Neural crest cell (in vitro differentiated cells): ENCODE measurements around the gene S100A11. TPM values are rescaled to one million over a fixed set of nuclear protein-coding genes. Genes with fewer than 3 reads are reported as not detected.

Experiments
- DNase-seq: peaks from one replicate; pipeline ENCODE4 v3.0.0; 2021; ENCODE audit warnings: low read depth, mixed read lengths, low spot score
- H3K27ac Mint-ChIP-seq: one replicate; pipeline ENCODE4 v1.8.0; 2021; ENCODE audit warnings: mild to moderate bottlenecking, mixed read lengths; ENCODE audit not compliant: unreplicated experiment
- H3K27me3 Mint-ChIP-seq: 2 replicates; pipeline ENCODE4 v1.8.0; 2021; ENCODE audit warnings: low read depth, mild to moderate bottlenecking, mixed read lengths
- H3K36me3 Mint-ChIP-seq: 2 replicates; pipeline ENCODE4 v1.8.0; 2021; ENCODE audit warnings: low read depth, mild to moderate bottlenecking, mixed read lengths
- H3K4me1 Mint-ChIP-seq: 2 replicates; pipeline ENCODE4 v1.8.0; 2021; ENCODE audit warnings: mixed read lengths
- H3K4me3 Mint-ChIP-seq: one replicate; pipeline ENCODE4 v1.8.0; 2021; ENCODE audit warnings: mild to moderate bottlenecking, mixed read lengths
- H3K9me3 Mint-ChIP-seq: 2 replicates; pipeline ENCODE4 v1.8.0; 2021; ENCODE audit warnings: mixed read lengths
- CTCF ChIP-seq: fragments of 200-600 bp; sonication (generic); conservative IDR thresholded peaks from 2 replicates; pipeline ENCODE4 v1.5.0; 2021; ENCODE audit warnings: antibody characterized with exemption, mild to moderate bottlenecking
- total RNA-seq: library from RNA; stranded (reverse); gene quantifications from 2 replicates; pipeline ENCODE4 v1.2.1, GENCODE V29; 2021

The S100A11 gene
- total RNA-seq, 1 donor from 2014 or later: 41.6 TPM

- no peak overlapping the region for H3K27ac Mint-ChIP-seq
- TF ChIP-seq CTCF: no peak
- DNase-seq: no peak
- H3K4me3 Mint-ChIP-seq: no peak overlapping the region
- H3K36me3 Mint-ChIP-seq: no peaks in the 10 kb centered on the region
- H3K27me3 Mint-ChIP-seq: peaks cover 64% of the 10 kb centered on the region
- no peaks in the 10 kb centered on the region for H3K9me3 Mint-ChIP-seq
- H3K4me1 Mint-ChIP-seq: peaks cover 8% of the 10 kb centered on the region
Measured at GRCh38 chr1:151998611-151999362, 38.0 kb downstream of the S100A11 start.

GRCh38 chr1:151997284-151997570, 39.6 kb downstream of the S100A11 start:
- TF ChIP-seq CTCF: no peak
- DNase-seq: no peak
- Mint-ChIP-seq H3K9me3 (no peaks in the 10 kb centered on the region), H3K36me3 (no peaks in the 10 kb centered on the region), H3K27me3 (peaks cover 65% of the 10 kb centered on the region), H3K27ac (no peak overlapping the region), H3K4me1 (peaks cover 18% of the 10 kb centered on the region), H3K4me3 (no peak overlapping the region)

GRCh38 chr1:151995774-151996173, 41.0 kb downstream of the S100A11 start:
- H3K4me3 Mint-ChIP-seq: no peak overlapping the region
- H3K27ac Mint-ChIP-seq: no peak overlapping the region
- no peaks in the 10 kb centered on the region for H3K36me3 Mint-ChIP-seq
- peaks cover 75% of the 10 kb centered on the region for H3K27me3 Mint-ChIP-seq
- H3K9me3 Mint-ChIP-seq: no peaks in the 10 kb centered on the region
- peaks cover 26% of the 10 kb centered on the region for H3K4me1 Mint-ChIP-seq
- TF ChIP-seq CTCF: no peak
- DNase-seq: no peak

- Mint-ChIP-seq H3K27me3 (peaks cover 83% of the 10 kb centered on the region), H3K36me3 (no peaks in the 10 kb centered on the region)
Measured at GRCh38 chr1:151994956-151995355, 41.8 kb downstream of the S100A11 start.

GRCh38 chr1:151993734-151994496, 42.9 kb downstream of the S100A11 start, which contains the start of gene S100A10:
S100A10 (minus strand) TSS chr1:151993859; CDS start chr1:151986230, 7,629 bp downstream.
- DNase-seq: peak; percentile 40
- Mint-ChIP-seq H3K27ac (no peak within 1 kb of the TSS), H3K9me3 (no peaks in the 10 kb centered on the region), H3K36me3 (no peaks in the 10 kb centered on the region), H3K27me3 (peaks cover 82% of the 10 kb centered on the region), H3K4me3 (peak within 1 kb of the TSS; percentile 94), H3K4me1 (peaks cover 26% of the 10 kb centered on the region)
- no peak for TF ChIP-seq CTCF

More at GRCh38 chr1:151994956-151995355, 41.8 kb downstream of the S100A11 start:
- H3K27ac Mint-ChIP-seq: no peak overlapping the region
- no peaks in the 10 kb centered on the region for H3K9me3 Mint-ChIP-seq
- H3K4me1 Mint-ChIP-seq: peaks cover 26% of the 10 kb centered on the region
- no peak for TF ChIP-seq CTCF
- no peak for DNase-seq
- peak overlapping the region; percentile 58 for H3K4me3 Mint-ChIP-seq
